Adipocyte (in vitro differentiated cells): ENCODE measurements around the gene RBFOX1.

Source experiments
- DNase-seq: peaks from one replicate; pipeline ENCODE4 v3.0.0-alpha.2; 2015; ENCODE audit warnings: low read depth
- H3K27me3 ChIP-seq: replicated peaks from 2 replicates; pipeline ENCODE4 v1.7.0; 2013; ENCODE audit warnings: mild to moderate bottlenecking, low read length, moderate library complexity; ENCODE audit not compliant: control insufficient read depth, insufficient read depth
- H3K36me3 ChIP-seq: 2 replicates; pipeline ENCODE4 v1.7.0; 2013; ENCODE audit warnings: low read length, mild to moderate bottlenecking, moderate library complexity; ENCODE audit not compliant: control insufficient read depth, insufficient read depth, severe bottlenecking
- H3K4me1 ChIP-seq: 2 replicates; pipeline ENCODE4 v1.7.0; 2013; ENCODE audit warnings: mild to moderate bottlenecking, low read length, moderate library complexity; ENCODE audit not compliant: control insufficient read depth, insufficient read depth
- H3K4me3 ChIP-seq: 2 replicates; pipeline ENCODE4 v1.7.0; 2013; ENCODE audit warnings: mild to moderate bottlenecking, low read length, moderate library complexity
- H3K9ac ChIP-seq: 2 replicates; pipeline ENCODE4 v1.7.0; 2013; ENCODE audit warnings: mild to moderate bottlenecking, low read length, moderate library complexity
- H3K9me3 ChIP-seq: 2 replicates; pipeline ENCODE4 v1.7.0; 2013; ENCODE audit warnings: mild to moderate bottlenecking, low read length, moderate library complexity; ENCODE audit not compliant: control insufficient read depth

The RBFOX1 gene

GRCh38 chr16:7442050-7442449 is 109.4 kb downstream of the RBFOX1 start:
- no peaks in the 10 kb centered on the region for H3K36me3 ChIP-seq
- no peaks in the 10 kb centered on the region for H3K9me3 ChIP-seq
- no peak for DNase-seq
- H3K27me3 ChIP-seq = no peaks in the 10 kb centered on the region
- H3K4me1 ChIP-seq = no peaks in the 10 kb centered on the region
- H3K9ac ChIP-seq = no peak overlapping the region
- H3K4me3 ChIP-seq = no peak overlapping the region

- H3K36me3 ChIP-seq = no peaks in the 10 kb centered on the region
These were observed 110.5 kb downstream of the RBFOX1 start for GRCh38 chr16:7443142-7443541.

GRCh38 chr16:7443648-7444365 is 111.2 kb downstream of the RBFOX1 start:
- no peaks in the 10 kb centered on the region for H3K9me3 ChIP-seq

More at GRCh38 chr16:7443142-7443541, 110.5 kb downstream of the RBFOX1 start:
- H3K9ac ChIP-seq = no peak overlapping the region
- no peaks in the 10 kb centered on the region for H3K9me3 ChIP-seq
- DNase-seq = no peak
- H3K4me3 ChIP-seq = no peak overlapping the region
- no peaks in the 10 kb centered on the region for H3K27me3 ChIP-seq
- H3K4me1 ChIP-seq = no peaks in the 10 kb centered on the region

GRCh38 chr16:7449306-7449705 is 116.7 kb downstream of the RBFOX1 start:
- Histone ChIP-seq H3K4me3 (no peak overlapping the region), H3K27me3 (no peaks in the 10 kb centered on the region), H3K9ac (no peak overlapping the region), H3K4me1 (no peaks in the 10 kb centered on the region), H3K36me3 (no peaks in the 10 kb centered on the region), H3K9me3 (peaks cover 4% of the 10 kb centered on the region)
- DNase-seq = no peak

More at GRCh38 chr16:7443648-7444365, 111.2 kb downstream of the RBFOX1 start:
- Histone ChIP-seq H3K4me1 (no peaks in the 10 kb centered on the region), H3K4me3 (no peak overlapping the region), H3K36me3 (no peaks in the 10 kb centered on the region), H3K9ac (no peak overlapping the region), H3K27me3 (no peaks in the 10 kb centered on the region)
- no peak for DNase-seq

- H3K27me3 ChIP-seq = no peaks in the 10 kb centered on the region
- H3K4me1 ChIP-seq = no peaks in the 10 kb centered on the region
- no peak overlapping the region for H3K9ac ChIP-seq
- no peak overlapping the region for H3K4me3 ChIP-seq
- H3K9me3 ChIP-seq = peaks cover 4% of the 10 kb centered on the region
- H3K36me3 ChIP-seq = no peaks in the 10 kb centered on the region
- DNase-seq = no peak
These were observed 117.2 kb downstream of the RBFOX1 start for GRCh38 chr16:7449808-7450207.

- H3K36me3 ChIP-seq = no peaks in the 10 kb centered on the region
- DNase-seq = no peak
- no peak overlapping the region for H3K4me3 ChIP-seq
- H3K9me3 ChIP-seq = peaks cover 4% of the 10 kb centered on the region
- H3K27me3 ChIP-seq = no peaks in the 10 kb centered on the region
- no peak overlapping the region for H3K9ac ChIP-seq
- no peaks in the 10 kb centered on the region for H3K4me1 ChIP-seq
These were observed 117.8 kb downstream of the RBFOX1 start for GRCh38 chr16:7450440-7450839.

GRCh38 chr16:7452090-7452489 is 119.4 kb downstream of the RBFOX1 start:
- no peak for DNase-seq
- H3K9ac ChIP-seq = no peak overlapping the region
- H3K27me3 ChIP-seq = no peaks in the 10 kb centered on the region
- H3K9me3 ChIP-seq = peaks cover 4% of the 10 kb centered on the region
- H3K36me3 ChIP-seq = no peaks in the 10 kb centered on the region
- no peak overlapping the region for H3K4me3 ChIP-seq
- H3K4me1 ChIP-seq = no peaks in the 10 kb centered on the region

GRCh38 chr16:7456211-7456610 is 123.6 kb downstream of the RBFOX1 start:
- H3K4me1 ChIP-seq = no peaks in the 10 kb centered on the region
- DNase-seq = no peak
- H3K27me3 ChIP-seq = no peaks in the 10 kb centered on the region
- no peak overlapping the region for H3K4me3 ChIP-seq
- H3K9ac ChIP-seq = no peak overlapping the region
- H3K9me3 ChIP-seq = peaks cover 6% of the 10 kb centered on the region
- no peaks in the 10 kb centered on the region for H3K36me3 ChIP-seq

GRCh38 chr16:7458144-7458543 is 125.5 kb downstream of the RBFOX1 start:
- no peak overlapping the region for H3K4me3 ChIP-seq

GRCh38 chr16:7470344-7470743 is 137.7 kb downstream of the RBFOX1 start:
- Histone ChIP-seq H3K9me3 (no peaks in the 10 kb centered on the region), H3K4me3 (no peak overlapping the region), H3K4me1 (no peaks in the 10 kb centered on the region), H3K9ac (no peak overlapping the region), H3K27me3 (no peaks in the 10 kb centered on the region), H3K36me3 (no peaks in the 10 kb centered on the region)
- DNase-seq = no peak

More at GRCh38 chr16:7458144-7458543, 125.5 kb downstream of the RBFOX1 start:
- no peak overlapping the region for H3K9ac ChIP-seq
- no peaks in the 10 kb centered on the region for H3K27me3 ChIP-seq
- no peaks in the 10 kb centered on the region for H3K4me1 ChIP-seq
- H3K9me3 ChIP-seq = peaks cover 3% of the 10 kb centered on the region
- DNase-seq = no peak
- H3K36me3 ChIP-seq = no peaks in the 10 kb centered on the region

- no peak for DNase-seq
- no peaks in the 10 kb centered on the region for H3K36me3 ChIP-seq
- no peaks in the 10 kb centered on the region for H3K9me3 ChIP-seq
- no peak overlapping the region for H3K4me3 ChIP-seq
- no peaks in the 10 kb centered on the region for H3K4me1 ChIP-seq
- H3K9ac ChIP-seq = no peak overlapping the region
- H3K27me3 ChIP-seq = no peaks in the 10 kb centered on the region
These were observed 138.6 kb downstream of the RBFOX1 start for GRCh38 chr16:7471268-7471667.

- DNase-seq = no peak
- Histone ChIP-seq H3K9me3 (no peaks in the 10 kb centered on the region), H3K27me3 (no peaks in the 10 kb centered on the region), H3K9ac (no peak overlapping the region), H3K4me3 (no peak overlapping the region), H3K36me3 (no peaks in the 10 kb centered on the region), H3K4me1 (no peaks in the 10 kb centered on the region)
These were observed 149.4 kb downstream of the RBFOX1 start for GRCh38 chr16:7482032-7482431.
